HG03097 (cell line): ENCODE data around the gene ADRM1.

Source experiments
- ATAC-seq: cut with Tn5 transposase; IDR thresholded peaks from one replicate; pipeline ENCODE4 v1.9.1; 2021; ENCODE audit not compliant: unreplicated experiment, low FRiP score

ADRM1 gene

GRCh38 chr20:62302341-62303061, at the start of gene ADRM1:
Gene ADRM1, plus strand, starts transcription at chr20:62302997. Its CDS starts 572 bp downstream, at chr20:62303569.
- peak; percentile 83 for ATAC-seq

GRCh38 chr20:62253398-62253797, 49.4 kb upstream of the ADRM1 start:
- ATAC-seq, result no peak

- no peak for ATAC-seq
These were observed 48.6 kb upstream of the ADRM1 start for GRCh38 chr20:62254021-62254724.

- no peak for ATAC-seq
These were observed 46.8 kb upstream of the ADRM1 start for GRCh38 chr20:62255976-62256375.

- no peak for ATAC-seq
These were observed 44.1 kb upstream of the ADRM1 start for GRCh38 chr20:62258499-62259293.

GRCh38 chr20:62259294-62259565, 43.6 kb upstream of the ADRM1 start:
- ATAC-seq, result no peak

- ATAC-seq, result no peak
These were observed 40.7 kb upstream of the ADRM1 start for GRCh38 chr20:62262064-62262463.

- ATAC-seq, result no peak
These were observed 39.4 kb upstream of the ADRM1 start for GRCh38 chr20:62263396-62263795.

GRCh38 chr20:62265365-62265764, 37.4 kb upstream of the ADRM1 start:
- ATAC-seq, result no peak

GRCh38 chr20:62266340-62266739, 36.5 kb upstream of the ADRM1 start:
- no peak for ATAC-seq

- ATAC-seq, result no peak
These were observed 35.9 kb upstream of the ADRM1 start for GRCh38 chr20:62266851-62267250.

- ATAC-seq, result no peak
These were observed 35.3 kb upstream of the ADRM1 start for GRCh38 chr20:62267543-62267942.

- no peak for ATAC-seq
These were observed 34.4 kb upstream of the ADRM1 start for GRCh38 chr20:62268228-62268900.

GRCh38 chr20:62269378-62269777, 33.4 kb upstream of the ADRM1 start:
- ATAC-seq, result no peak

GRCh38 chr20:62269871-62270270, 32.9 kb upstream of the ADRM1 start:
- no peak for ATAC-seq

- no peak for ATAC-seq
These were observed 30.6 kb upstream of the ADRM1 start for GRCh38 chr20:62272200-62272599.

- no peak for ATAC-seq
These were observed 29.4 kb upstream of the ADRM1 start for GRCh38 chr20:62273416-62273815.

GRCh38 chr20:62274332-62274950, 28.4 kb upstream of the ADRM1 start:
- ATAC-seq, result no peak

- no peak for ATAC-seq
These were observed 27.6 kb upstream of the ADRM1 start for GRCh38 chr20:62275219-62275618.

GRCh38 chr20:62276439-62276838, 26.4 kb upstream of the ADRM1 start:
- no peak for ATAC-seq

- no peak for ATAC-seq
These were observed 25.5 kb upstream of the ADRM1 start for GRCh38 chr20:62277253-62277652.
